ENCODE results near the gene AGTR1. TPM values are rescaled to one million over a fixed set of nuclear protein-coding genes. Genes with fewer than 3 reads are reported as not detected.
A peak's percentile ranks its signal among the peaks of the same experiment; 100 is the strongest.

Gene AGTR1
- total and polyA plus RNA-seq, 11 donors: 0.40 to 12.6 (median 1.2) TPM

DNA sequence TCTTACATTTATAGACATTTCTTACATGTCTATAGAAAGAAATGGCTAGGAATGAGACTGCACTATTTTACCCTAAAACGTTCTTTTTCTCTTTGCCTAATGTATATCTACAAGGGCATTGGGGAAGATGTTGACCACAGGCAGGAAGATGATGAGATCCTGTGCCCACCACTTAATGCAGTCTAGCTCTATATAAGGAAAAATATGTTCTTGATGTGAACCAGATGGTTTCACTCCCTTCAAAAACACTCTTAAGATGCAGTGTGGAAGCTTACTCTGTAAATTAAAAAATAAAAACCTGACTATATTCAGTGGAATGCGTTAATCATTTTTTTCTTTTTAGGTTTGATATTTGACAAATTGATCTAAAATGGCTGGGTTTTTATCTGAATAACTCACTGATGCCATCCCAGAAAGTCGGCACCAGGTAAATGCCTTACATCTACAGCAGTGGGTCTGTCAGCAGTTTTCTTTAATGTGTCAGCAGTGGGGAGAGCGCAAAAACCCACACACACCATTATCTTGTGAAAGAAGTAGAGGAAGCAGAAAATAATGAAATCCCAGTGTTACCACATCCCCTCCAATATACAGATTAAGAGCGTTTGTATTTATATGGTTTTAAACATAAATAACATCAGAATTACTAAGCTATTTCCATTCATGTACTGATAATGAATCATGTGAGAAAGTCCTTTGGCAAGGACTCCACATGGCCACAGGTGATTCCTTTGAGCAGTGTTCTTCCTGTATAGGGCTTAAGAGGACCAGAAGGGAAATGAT lies 10.1 kb downstream of the AGTR1 start:
- H3K27me3 ChIP-seq: no peaks in the 10 kb centered on the region
- DNase-seq (no peak), ATAC-seq (no peak)
- H3K27ac ChIP-seq: peak overlapping the region in 1 of 12 donors; percentile 45
- TF ChIP-seq POLR2A (IDR thresholded peaks at IDR 0.05): no peak
- TF ChIP-seq, protein P1, sequence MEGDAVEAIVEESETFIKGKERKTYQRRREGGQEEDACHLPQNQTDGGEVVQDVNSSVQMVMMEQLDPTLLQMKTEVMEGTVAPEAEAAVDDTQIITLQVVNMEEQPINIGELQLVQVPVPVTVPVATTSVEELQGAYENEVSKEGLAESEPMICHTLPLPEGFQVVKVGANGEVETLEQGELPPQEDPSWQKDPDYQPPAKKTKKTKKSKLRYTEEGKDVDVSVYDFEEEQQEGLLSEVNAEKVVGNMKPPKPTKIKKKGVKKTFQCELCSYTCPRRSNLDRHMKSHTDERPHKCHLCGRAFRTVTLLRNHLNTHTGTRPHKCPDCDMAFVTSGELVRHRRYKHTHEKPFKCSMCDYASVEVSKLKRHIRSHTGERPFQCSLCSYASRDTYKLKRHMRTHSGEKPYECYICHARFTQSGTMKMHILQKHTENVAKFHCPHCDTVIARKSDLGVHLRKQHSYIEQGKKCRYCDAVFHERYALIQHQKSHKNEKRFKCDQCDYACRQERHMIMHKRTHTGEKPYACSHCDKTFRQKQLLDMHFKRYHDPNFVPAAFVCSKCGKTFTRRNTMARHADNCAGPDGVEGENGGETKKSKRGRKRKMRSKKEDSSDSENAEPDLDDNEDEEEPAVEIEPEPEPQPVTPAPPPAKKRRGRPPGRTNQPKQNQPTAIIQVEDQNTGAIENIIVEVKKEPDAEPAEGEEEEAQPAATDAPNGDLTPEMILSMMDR (IDR thresholded peaks at IDR 0.05): no peak
- intact Hi-C loops (cut with DNase I): no loop called here
- H3K4me3 ChIP-seq: no peak overlapping the region
- no peaks in the 10 kb centered on the region for H3K36me3 ChIP-seq
- H3K9me3 ChIP-seq: no peaks in the 10 kb centered on the region
- 71 to 78% (median 75%) methylated on average over 5 of the region's 5 CpGs for WGBS, 4 donors
- H3K4me1 ChIP-seq: no peaks in the 10 kb centered on the region

DNA sequence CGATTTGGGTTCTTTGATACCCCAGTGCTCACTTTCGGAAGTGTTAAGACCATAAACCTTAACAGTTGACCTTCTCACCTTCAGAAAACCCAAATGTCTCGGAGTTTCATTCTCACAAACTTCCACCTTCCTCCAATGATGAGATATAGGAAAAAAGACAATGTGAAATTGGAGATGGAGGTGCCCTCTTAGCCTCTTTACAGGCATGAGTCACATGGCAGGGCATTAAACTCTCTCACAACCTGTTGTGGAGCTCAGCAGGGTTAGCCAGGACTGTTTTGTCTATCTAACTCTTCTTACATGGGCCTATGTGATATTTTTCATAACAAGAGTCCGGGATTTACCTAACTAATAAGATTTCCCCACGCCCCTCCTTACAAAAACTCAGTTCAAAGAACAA lies 10.7 kb downstream of the AGTR1 start:
- no peaks in the 10 kb centered on the region for H3K27me3 ChIP-seq
- H3K36me3 ChIP-seq: no peaks in the 10 kb centered on the region
- DNase-seq (no peak), ATAC-seq (no peak)
- peak overlapping the region in 1 of 12 donors; percentile 45 for H3K27ac ChIP-seq
- TF ChIP-seq, protein P1 (IDR thresholded peaks at IDR 0.05): no peak
- TF ChIP-seq POLR2A (IDR thresholded peaks at IDR 0.05): no peak
- H3K4me1 ChIP-seq: no peaks in the 10 kb centered on the region
- 75 to 83% (median 79%) methylated on average over 5 of the region's 5 CpGs for WGBS, 4 donors
- no peak overlapping the region for H3K4me3 ChIP-seq
- H3K9me3 ChIP-seq: no peaks in the 10 kb centered on the region
- intact Hi-C loops (cut with DNase I): no loop called here

DNA sequence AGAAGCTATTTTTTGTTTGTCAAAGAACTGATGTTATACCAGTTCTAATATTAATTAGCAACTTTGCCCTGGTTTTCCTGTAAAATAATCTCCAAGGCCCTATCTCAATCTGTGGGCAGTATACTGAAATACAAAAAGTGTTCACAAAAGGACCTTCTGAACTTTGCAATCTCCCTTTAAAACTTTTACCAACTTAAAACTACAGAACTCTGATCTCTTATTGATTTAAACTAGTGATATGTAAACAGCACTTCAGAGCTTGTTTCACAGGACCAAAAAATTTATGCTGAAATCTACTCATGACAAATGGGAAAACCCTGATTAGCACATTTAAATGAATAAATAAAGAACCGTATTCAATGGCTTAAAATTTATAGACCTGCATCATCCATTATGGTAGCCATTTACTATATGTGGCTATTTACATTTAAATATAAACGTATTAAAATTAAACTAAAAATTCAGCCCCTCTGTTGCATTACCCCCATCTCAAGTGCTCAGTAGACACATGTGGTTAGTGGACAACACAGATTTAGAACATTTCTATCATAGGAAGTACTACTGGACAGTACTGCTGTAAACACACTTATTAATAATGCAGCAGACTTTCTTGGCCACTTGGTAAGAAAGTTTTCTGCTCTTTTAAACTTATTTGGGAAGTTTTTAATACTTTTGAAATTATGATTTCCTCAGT lies 12.0 kb downstream of the AGTR1 start:
- Histone ChIP-seq H3K9me3 (no peaks in the 10 kb centered on the region), H3K27ac (peak overlapping the region in 1 of 12 donors; percentile 45), H3K4me3 (no peak overlapping the region), H3K36me3 (no peaks in the 10 kb centered on the region), H3K4me1 (no peaks in the 10 kb centered on the region), H3K27me3 (no peaks in the 10 kb centered on the region)
- ATAC-seq (no peak), DNase-seq (no peak)
- 91 to 93% (median 91%) methylated on average over 2 of the region's 2 CpGs for WGBS, 4 donors
- intact Hi-C loops (cut with DNase I): loop anchor here in 1 of 10 donors (10.0 kb wide), 1 partner anchor 325 kb away; no protein-coding TSS in a partner anchor
- TF ChIP-seq POLR2A (IDR thresholded peaks at IDR 0.05): no peak
- TF ChIP-seq, protein P1 (IDR thresholded peaks at IDR 0.05): no peak

DNA sequence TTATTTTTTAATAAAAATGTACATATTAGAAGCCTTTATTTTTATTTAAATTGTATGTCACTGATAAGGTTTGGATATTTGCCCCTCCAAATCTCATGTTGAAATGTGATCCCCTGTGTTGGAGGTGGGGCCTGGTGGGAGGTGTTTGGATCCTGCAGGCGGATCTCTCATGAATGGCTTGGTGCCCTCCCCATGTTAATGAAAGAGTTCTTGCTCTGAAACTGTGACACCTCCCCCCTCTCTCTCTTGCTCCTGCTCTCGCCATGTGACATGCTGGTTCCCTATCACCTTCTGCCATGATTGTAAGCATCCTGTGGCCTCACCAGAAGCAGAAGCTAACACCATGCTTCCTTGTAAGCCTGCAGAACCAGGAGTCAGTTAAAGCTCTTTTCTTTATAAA lies 13.0 kb downstream of the AGTR1 start:
- intact Hi-C loops (cut with DNase I): loop anchor here in 1 of 10 donors (10.0 kb wide), 1 partner anchor 326 kb away; no protein-coding TSS in a partner anchor
- ATAC-seq: no peak
- Histone ChIP-seq H3K27me3 (no peaks in the 10 kb centered on the region), H3K4me1 (no peaks in the 10 kb centered on the region), H3K27ac (no peak overlapping the region), H3K36me3 (no peaks in the 10 kb centered on the region), H3K9me3 (no peaks in the 10 kb centered on the region), H3K4me3 (no peak overlapping the region)
- DNase-seq: no peak
- WGBS, 4 donors: 65 to 92% (median 85%) methylated on average over 2 of the region's 2 CpGs
- TF ChIP-seq, protein P1 (IDR thresholded peaks at IDR 0.05): no peak
- no peak for TF ChIP-seq POLR2A (IDR thresholded peaks at IDR 0.05)

All from heart left ventricle (tissue), 16 donors.